ENCODE measurements around the gene RSKR. TPM values are rescaled to one million over a fixed set of nuclear protein-coding genes. Genes with fewer than 3 reads are reported as not detected.

RSKR gene
- total RNA-seq, 1 experiment from 2014 or later: 18.9 TPM

- ChIA-PET POLR2A (no interaction called here), CTCF (interaction anchor here (0.9 to 1.5 kb wide), 2 partner anchors 10 to 13 kb away, joined by 3 to 6 read pairs; partner anchors contain the start of gene BLTP2), RAD21 (ENCODE audit: low non-redundant PET in 1 of 2, low total read pairs in 2 of 2, uncharacterized antibody in 2 of 2, unreplicated experiment in 2 of 2) (no interaction called here)
- Histone ChIP-seq H2AFZ (ENCODE audit: low read depth, low read length, poor library complexity, severe bottlenecking) (no peak overlapping the region), H3K9ac (ENCODE audit: low read length) (no peak overlapping the region), H3K4me1 (ENCODE audit: control insufficient read depth in 1 of 2, insufficient read depth in 2 of 2, low read length in 2 of 2) (no peaks in the 10 kb centered on the region), H3K4me3 (replicated peaks in 1 of 2; ENCODE audit: low read depth in 1 of 2, low read length in 2 of 2) (no peak overlapping the region), H3K4me2 (ENCODE audit: low read length) (no peak overlapping the region), H3K27me3 (ENCODE audit: insufficient read depth, low read length) (no peaks in the 10 kb centered on the region), H3K36me3 (ENCODE audit: control insufficient read depth in 1 of 2, insufficient read depth in 2 of 2, low read length in 2 of 2) (peaks cover 73 to 82% of the 10 kb centered on the region in 2 experiments), H3K9me3 (ENCODE audit: control insufficient read depth in 1 of 2, insufficient read depth in 1 of 2, low read depth in 1 of 2, low read length in 2 of 2) (no peaks in the 10 kb centered on the region), H3K79me2 (ENCODE audit: insufficient read depth, low read length) (peaks cover 57% of the 10 kb centered on the region), H4K20me1 (ENCODE audit: insufficient read depth) (no peaks in the 10 kb centered on the region), H3K9me2 (ENCODE audit: insufficient read depth) (no peaks in the 10 kb centered on the region), H3K27ac (ENCODE audit: low read depth, low read length) (no peak overlapping the region)
- TSS peak; percentile 9 for BruUV-seq (replicated peaks)
- intact Hi-C loops (cut with micrococcal nuclease): no loop called here
- DNase-seq (ENCODE audit: low read depth, low spot score) (no peak), ATAC-seq (no peak)
- TF ChIP-seq POLR2A (IDR thresholded peaks at IDR 0.05; ENCODE audit: borderline replicate concordance, extremely low read depth, insufficient read depth, insufficient read length) (no peak), ZNF274 (IDR thresholded peaks at IDR 0.05; ENCODE audit: low read depth, low read length) (no peak), CBX3 (IDR thresholded peaks at IDR 0.05; ENCODE audit: low read depth) (no peak), ATF3 (IDR thresholded peaks at IDR 0.05) (no peak), SP1 (IDR thresholded peaks at IDR 0.05; ENCODE audit: low read depth) (no peak), FOSL1 (IDR thresholded peaks at IDR 0.05; ENCODE audit: low read depth) (no peak)
Observed at GRCh38 chr17:28634206-28634865, 20.4 kb upstream of the RSKR start.

DNA sequence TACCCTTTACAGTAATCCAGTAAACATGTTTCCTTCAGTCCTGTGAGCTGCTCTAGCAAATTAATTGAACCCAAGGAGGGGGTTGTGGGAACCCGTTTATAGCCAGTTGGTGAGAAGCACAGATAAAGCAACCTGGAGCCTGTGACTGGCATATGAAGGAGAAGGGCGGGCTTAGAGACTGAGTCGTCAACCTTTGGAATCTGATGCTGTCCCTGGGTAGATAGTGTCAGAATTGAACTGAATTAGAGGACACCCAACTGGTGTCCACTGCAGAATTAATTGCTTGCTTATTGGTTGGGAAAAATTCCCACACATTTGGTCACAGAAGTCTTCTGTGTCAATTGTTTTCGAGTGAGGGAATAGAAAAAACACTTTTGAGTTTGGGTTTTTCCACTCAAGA, 12.8 kb upstream of the RSKR start:
- DNase-seq (ENCODE audit: low read depth, low spot score) (no peak), ATAC-seq (no peak)
- H3K4me1 ChIP-seq (ENCODE audit: control insufficient read depth in 1 of 2, insufficient read depth in 2 of 2, low read length in 2 of 2): no peaks in the 10 kb centered on the region
- H3K36me3 ChIP-seq (ENCODE audit: control insufficient read depth in 1 of 2, insufficient read depth in 2 of 2, low read length in 2 of 2): peaks cover 49 to 54% of the 10 kb centered on the region in 2 experiments
- H4K20me1 ChIP-seq (ENCODE audit: insufficient read depth): no peaks in the 10 kb centered on the region
- H3K9me3 ChIP-seq (ENCODE audit: control insufficient read depth in 1 of 2, insufficient read depth in 1 of 2, low read depth in 1 of 2, low read length in 2 of 2): no peaks in the 10 kb centered on the region
- BruUV-seq (replicated peaks): no TSS peak
- CTCF ChIA-PET: no interaction called here
- intact Hi-C loops (cut with micrococcal nuclease): no loop called here
- H3K27me3 ChIP-seq (ENCODE audit: insufficient read depth, low read length): no peaks in the 10 kb centered on the region
- RAD21 ChIA-PET (ENCODE audit: low non-redundant PET in 1 of 2, low total read pairs in 2 of 2, uncharacterized antibody in 2 of 2, unreplicated experiment in 2 of 2): no interaction called here
- no peaks in the 10 kb centered on the region for H3K9me2 ChIP-seq (ENCODE audit: insufficient read depth)
- no peak overlapping the region for H3K4me2 ChIP-seq (ENCODE audit: low read length)
- H3K79me2 ChIP-seq (ENCODE audit: insufficient read depth, low read length): 0 out of 2 replicates have a peak, but pooled peaks cover 4% of the 10 kb centered on the region
- H3K27ac ChIP-seq (ENCODE audit: low read depth, low read length): no peak overlapping the region
- no peak overlapping the region for H2AFZ ChIP-seq (ENCODE audit: low read depth, low read length, poor library complexity, severe bottlenecking)
- POLR2A ChIA-PET: no interaction called here
- no peak overlapping the region for H3K4me3 ChIP-seq (replicated peaks in 1 of 2; ENCODE audit: low read depth in 1 of 2, low read length in 2 of 2)
- no peak overlapping the region for H3K9ac ChIP-seq (ENCODE audit: low read length)
- no peak for TF ChIP-seq POLR2A (IDR thresholded peaks at IDR 0.05; ENCODE audit: borderline replicate concordance, extremely low read depth, insufficient read depth, insufficient read length)
- TF ChIP-seq TCF7L2 (IDR thresholded peaks at IDR 0.05; ENCODE audit: borderline replicate concordance, extremely low read depth, insufficient read depth, insufficient read length): no peak
- no peak for TF ChIP-seq SP1 (IDR thresholded peaks at IDR 0.05; ENCODE audit: low read depth)
- TF ChIP-seq REST (IDR thresholded peaks at IDR 0.05; ENCODE audit: low read depth): no peak
- TF ChIP-seq SRF (IDR thresholded peaks at IDR 0.05; ENCODE audit: low read depth): no peak
- TF ChIP-seq ZFX (IDR thresholded peaks at IDR 0.05): no peak
- no peak for TF ChIP-seq EZH2phosphoT487 (IDR thresholded peaks at IDR 0.05; ENCODE audit: borderline replicate concordance)
- TF ChIP-seq MAX (IDR thresholded peaks at IDR 0.05): no peak
- TF ChIP-seq CEBPB (IDR thresholded peaks at IDR 0.05; ENCODE audit: low read depth): no peak
- no peak for TF ChIP-seq ZNF274 (IDR thresholded peaks at IDR 0.05; ENCODE audit: low read depth, low read length)
- TF ChIP-seq JUND (IDR thresholded peaks at IDR 0.05): no peak
- TF ChIP-seq, protein P1, sequence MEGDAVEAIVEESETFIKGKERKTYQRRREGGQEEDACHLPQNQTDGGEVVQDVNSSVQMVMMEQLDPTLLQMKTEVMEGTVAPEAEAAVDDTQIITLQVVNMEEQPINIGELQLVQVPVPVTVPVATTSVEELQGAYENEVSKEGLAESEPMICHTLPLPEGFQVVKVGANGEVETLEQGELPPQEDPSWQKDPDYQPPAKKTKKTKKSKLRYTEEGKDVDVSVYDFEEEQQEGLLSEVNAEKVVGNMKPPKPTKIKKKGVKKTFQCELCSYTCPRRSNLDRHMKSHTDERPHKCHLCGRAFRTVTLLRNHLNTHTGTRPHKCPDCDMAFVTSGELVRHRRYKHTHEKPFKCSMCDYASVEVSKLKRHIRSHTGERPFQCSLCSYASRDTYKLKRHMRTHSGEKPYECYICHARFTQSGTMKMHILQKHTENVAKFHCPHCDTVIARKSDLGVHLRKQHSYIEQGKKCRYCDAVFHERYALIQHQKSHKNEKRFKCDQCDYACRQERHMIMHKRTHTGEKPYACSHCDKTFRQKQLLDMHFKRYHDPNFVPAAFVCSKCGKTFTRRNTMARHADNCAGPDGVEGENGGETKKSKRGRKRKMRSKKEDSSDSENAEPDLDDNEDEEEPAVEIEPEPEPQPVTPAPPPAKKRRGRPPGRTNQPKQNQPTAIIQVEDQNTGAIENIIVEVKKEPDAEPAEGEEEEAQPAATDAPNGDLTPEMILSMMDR (IDR thresholded peaks at IDR 0.05 in 2 of 3, conservative IDR thresholded peaks at IDR 0.05 in 1 of 3; ENCODE audit: borderline replicate concordance in 1 of 3, insufficient read depth in 1 of 3, low read depth in 2 of 3, low read length in 2 of 3): no peak

All from HCT116 (cell line).